Spleen (tissue), 11 donors: Measurements from ENCODE around the gene TEX13A. TPM values are rescaled to one million over a fixed set of nuclear protein-coding genes. Genes with fewer than 3 reads are reported as not detected.

ENCODE experiments used
- DNase-seq: peaks from one replicate; pipeline ENCODE4 v3.0.0-alpha.2; 2020
- H3K27ac ChIP-seq, 8 donors: fragments of 200-600 bp; sonication (generic) in 7 of 8; 1 replicate in 4 of 8; 2 replicates in 4 of 8; pipeline versions ENCODE4 v1.5.0 to v1.8.0; 2016 to 2021; ENCODE audit warnings: inconsistent platforms in 4 of 8, mild to moderate bottlenecking in 4 of 8, moderate library complexity in 1 of 8
- H3K27me3 ChIP-seq, 7 donors: fragments of 200-600 bp; sonication (generic) in 6 of 7; replicated peaks in 1 of 7; 1 replicate in 4 of 7; 2 replicates in 3 of 7; pipeline versions ENCODE4 v1.5.0 to v1.8.0; 2016 to 2021; ENCODE audit warnings: inconsistent platforms in 3 of 7, mild to moderate bottlenecking in 1 of 7
- H3K36me3 ChIP-seq, 6 donors: fragments of 200-600 bp; sonication (generic) in 5 of 6; 1 replicate in 4 of 6; 2 replicates in 2 of 6; pipeline versions ENCODE4 v1.5.0 to v1.8.0; 2016 to 2021; ENCODE audit warnings: inconsistent platforms in 2 of 6
- H3K4me1 ChIP-seq, 6 donors: fragments of 200-600 bp; sonication (generic) in 5 of 6; 1 replicate in 3 of 6; 2 replicates in 3 of 6; pipeline versions ENCODE4 v1.5.0 to v1.8.0; 2016 to 2021; ENCODE audit warnings: inconsistent platforms in 3 of 6
- H3K4me3 ChIP-seq, 8 donors: fragments of 200-600 bp; sonication (generic) in 7 of 8; 1 replicate in 4 of 8; 2 replicates in 4 of 8; pipeline versions ENCODE4 v1.5.0 to v1.8.0; 2016 to 2021; ENCODE audit warnings: inconsistent platforms in 4 of 8, mild to moderate bottlenecking in 4 of 8, moderate library complexity in 2 of 8
- H3K9me3 ChIP-seq, 8 donors: fragments of 200-600 bp; sonication (generic) in 7 of 8; 1 replicate in 4 of 8; 2 replicates in 4 of 8; pipeline versions ENCODE4 v1.5.0 to v1.8.0; 2016 to 2021; ENCODE audit warnings: inconsistent platforms in 4 of 8
- POLR2A ChIP-seq, 3 donors: fragments of 450-650 bp; IDR thresholded peaks; one replicate each; pipeline ENCODE4 v1.5.1; 2017; ENCODE audit warnings: antibody characterized with exemption in 3 of 3, mild to moderate bottlenecking in 1 of 3
- POLR2AphosphoS5 ChIP-seq, 3 donors: sonication (generic); formaldehyde crosslinking; IDR thresholded peaks; one replicate each; pipeline ENCODE4 v1.5.1; 2017; ENCODE audit warnings: antibody characterized with exemption in 3 of 3
- WGBS, 5 donors: extraction: QIAGEN DNeasy Blood & Tissue Kit in 3 of 5; methylation state at CpG; one replicate each; pipeline versions ENCODE4 v1.1.5 to v1.1.7; 2013 to 2018; 5-methylcytosine and 5-hydroxymethylcytosine counted together
- intact Hi-C: fragments of 100-400 bp; cut with DNase I; formaldehyde crosslinking; loops from one replicate; pipeline ENCODE4 v1.15.0; 2023; ENCODE audit warnings: low total_unique reads
- polyA plus RNA-seq, 3 donors: library from polyadenylated mRNA; stranded (reverse); fragments of 200-250 nt; gene quantifications; one replicate each; pipeline ENCODE4 v1.2.1, GENCODE V29; 2013
- total RNA-seq, 7 donors: library from RNA; depleted of rRNA in 3 of 7; stranded (reverse); fragments of >200 nt in 3 of 7; fragmentation: NEBNext Ultra II Directional in 4 of 7; extraction: Animal tissue kit (Norgen Biotek cat#: 25700) in 4 of 7; gene quantifications; one replicate each; pipeline versions ENCODE4 v1.1.0 to v1.2.1, GENCODE V29; 2016 to 2021
- TF ChIP-seq, protein P1 (sequence below), 11 experiments: fragments of 200-600 bp in 7 of 11; fragments of 450-650 bp in 4 of 11; sonication (generic) in 4 of 11; IDR thresholded peaks in 8 of 11; conservative IDR thresholded peaks in 3 of 11; 1 replicate in 7 of 11; 2 replicates in 4 of 11; pipeline versions ENCODE4 v1.4.0 to v1.8.0; 2016 to 2021; ENCODE audit warnings: antibody characterized with exemption in 11 of 11, inconsistent platforms in 4 of 11, mild to moderate bottlenecking in 1 of 11
- donor health status: healthy with polysubstance abuse.
- donor health status: DM: no; HTN: no; CAD: no; lungs with moderate emphysema.
- donor health status: DM: no; HTN: no; CAD: no.
- donor health status: Bipolar disorder and iron deficiency.
- donor health status: healthy.
- donor health status: DM: no; HTN: no; CAD: no.
- donor health status: DM: yes; HTN: yes; CAD: no.

Gene TEX13A
- total and polyA plus RNA-seq, 10 donors = not detected

DNA sequence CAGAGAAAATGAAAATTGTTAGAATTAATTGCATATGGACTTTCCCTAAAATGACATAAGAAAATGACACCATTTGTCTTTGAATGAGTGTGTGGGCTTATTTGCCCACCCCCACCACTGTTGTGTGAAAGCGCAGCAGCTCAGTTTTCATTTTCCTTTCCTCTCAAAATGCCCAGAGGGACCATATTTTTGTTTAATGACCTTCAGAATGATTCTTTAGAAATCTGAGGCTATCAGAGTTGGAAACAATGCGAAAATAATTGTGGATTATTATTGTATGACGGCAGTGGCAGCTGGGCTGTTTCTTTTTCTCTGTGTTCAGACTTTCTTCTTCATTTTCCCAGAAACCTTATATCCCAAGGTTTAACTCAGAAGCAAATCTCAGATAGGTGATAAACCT, 44.6 kb upstream of the TEX13A start:
- no peaks in the 10 kb centered on the region for H3K9me3 ChIP-seq
- intact Hi-C loops = no loop called here
- TF ChIP-seq POLR2AphosphoS5 (IDR thresholded peaks at IDR 0.05) (no peak), POLR2A (IDR thresholded peaks at IDR 0.05) (no peak)
- TF ChIP-seq, protein P1, sequence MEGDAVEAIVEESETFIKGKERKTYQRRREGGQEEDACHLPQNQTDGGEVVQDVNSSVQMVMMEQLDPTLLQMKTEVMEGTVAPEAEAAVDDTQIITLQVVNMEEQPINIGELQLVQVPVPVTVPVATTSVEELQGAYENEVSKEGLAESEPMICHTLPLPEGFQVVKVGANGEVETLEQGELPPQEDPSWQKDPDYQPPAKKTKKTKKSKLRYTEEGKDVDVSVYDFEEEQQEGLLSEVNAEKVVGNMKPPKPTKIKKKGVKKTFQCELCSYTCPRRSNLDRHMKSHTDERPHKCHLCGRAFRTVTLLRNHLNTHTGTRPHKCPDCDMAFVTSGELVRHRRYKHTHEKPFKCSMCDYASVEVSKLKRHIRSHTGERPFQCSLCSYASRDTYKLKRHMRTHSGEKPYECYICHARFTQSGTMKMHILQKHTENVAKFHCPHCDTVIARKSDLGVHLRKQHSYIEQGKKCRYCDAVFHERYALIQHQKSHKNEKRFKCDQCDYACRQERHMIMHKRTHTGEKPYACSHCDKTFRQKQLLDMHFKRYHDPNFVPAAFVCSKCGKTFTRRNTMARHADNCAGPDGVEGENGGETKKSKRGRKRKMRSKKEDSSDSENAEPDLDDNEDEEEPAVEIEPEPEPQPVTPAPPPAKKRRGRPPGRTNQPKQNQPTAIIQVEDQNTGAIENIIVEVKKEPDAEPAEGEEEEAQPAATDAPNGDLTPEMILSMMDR (IDR thresholded peaks at IDR 0.05 in 8 of 11, conservative IDR thresholded peaks at IDR 0.05 in 3 of 11) = no peak
- H3K4me1 ChIP-seq = no peaks in the 10 kb centered on the region
- no peak overlapping the region for H3K4me3 ChIP-seq
- H3K36me3 ChIP-seq = no peaks in the 10 kb centered on the region
- DNase-seq = no peak
- 61 to 83% (median 68%) methylated on average over 3 of the region's 3 CpGs for WGBS, 5 donors
- no peak overlapping the region for H3K27ac ChIP-seq
- no peaks in the 10 kb centered on the region for H3K27me3 ChIP-seq

DNA sequence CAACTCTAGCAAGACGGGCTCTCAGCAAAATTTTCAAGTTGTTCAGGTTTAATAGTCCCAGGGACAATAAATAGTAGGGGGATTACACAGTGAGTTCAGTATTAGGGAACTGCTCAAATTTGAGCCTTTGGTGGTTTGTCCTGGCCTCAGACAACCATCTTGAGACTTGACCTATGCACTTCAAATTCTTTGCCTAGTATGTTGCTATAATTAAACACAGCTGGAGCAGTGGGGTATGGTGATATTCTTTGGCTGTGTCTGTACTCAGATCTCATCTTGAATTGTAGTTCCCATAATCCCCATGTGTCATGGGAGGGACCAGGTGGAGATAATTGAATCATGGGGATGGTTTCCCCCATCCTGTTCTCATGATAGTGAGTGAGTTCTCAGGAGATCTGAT, 43.3 kb upstream of the TEX13A start:
- no peak for DNase-seq
- no peaks in the 10 kb centered on the region for H3K4me1 ChIP-seq
- H3K4me3 ChIP-seq = no peak overlapping the region
- H3K27ac ChIP-seq = no peak overlapping the region
- TF ChIP-seq, protein P1 (IDR thresholded peaks at IDR 0.05 in 8 of 11, conservative IDR thresholded peaks at IDR 0.05 in 3 of 11) = no peak
- TF ChIP-seq POLR2AphosphoS5 (IDR thresholded peaks at IDR 0.05) (no peak), POLR2A (IDR thresholded peaks at IDR 0.05) (no peak)
- WGBS, 5 donors = 71 to 90% (median 85%) methylated on average over 1 of the region's 1 CpG
- intact Hi-C loops = no loop called here
- no peaks in the 10 kb centered on the region for H3K27me3 ChIP-seq
- no peaks in the 10 kb centered on the region for H3K36me3 ChIP-seq
- no peaks in the 10 kb centered on the region for H3K9me3 ChIP-seq

DNA sequence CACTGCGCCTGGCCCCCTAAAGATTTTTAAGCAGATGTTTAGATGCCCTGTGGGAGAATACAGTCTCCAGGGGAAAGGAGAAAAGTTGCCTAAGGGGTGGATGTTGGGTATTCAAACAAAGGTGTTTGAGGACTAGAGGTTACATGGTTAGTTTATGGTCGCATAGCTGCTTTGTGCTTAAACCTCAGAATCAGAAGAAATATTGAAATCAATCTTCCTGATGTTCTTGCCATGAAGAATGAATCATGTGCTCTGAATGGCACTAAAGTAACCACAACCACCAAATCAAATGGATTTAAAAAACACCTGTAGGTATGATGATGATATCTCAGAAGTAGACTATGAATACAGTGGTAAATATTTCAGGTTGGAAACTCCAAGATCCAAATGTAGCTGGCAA, 42.7 kb upstream of the TEX13A start:
- Histone ChIP-seq H3K4me3 (no peak overlapping the region), H3K36me3 (no peaks in the 10 kb centered on the region), H3K27me3 (no peaks in the 10 kb centered on the region), H3K27ac (no peak overlapping the region), H3K4me1 (no peaks in the 10 kb centered on the region), H3K9me3 (no peaks in the 10 kb centered on the region)
- DNase-seq = no peak
- TF ChIP-seq POLR2A (IDR thresholded peaks at IDR 0.05) = no peak
- TF ChIP-seq, protein P1 (IDR thresholded peaks at IDR 0.05 in 8 of 11, conservative IDR thresholded peaks at IDR 0.05 in 3 of 11) = no peak
- no peak for TF ChIP-seq POLR2AphosphoS5 (IDR thresholded peaks at IDR 0.05)
- WGBS, 5 donors = 55 to 98% (median 85%) methylated on average over 2 of the region's 2 CpGs
- intact Hi-C loops = no loop called here

DNA sequence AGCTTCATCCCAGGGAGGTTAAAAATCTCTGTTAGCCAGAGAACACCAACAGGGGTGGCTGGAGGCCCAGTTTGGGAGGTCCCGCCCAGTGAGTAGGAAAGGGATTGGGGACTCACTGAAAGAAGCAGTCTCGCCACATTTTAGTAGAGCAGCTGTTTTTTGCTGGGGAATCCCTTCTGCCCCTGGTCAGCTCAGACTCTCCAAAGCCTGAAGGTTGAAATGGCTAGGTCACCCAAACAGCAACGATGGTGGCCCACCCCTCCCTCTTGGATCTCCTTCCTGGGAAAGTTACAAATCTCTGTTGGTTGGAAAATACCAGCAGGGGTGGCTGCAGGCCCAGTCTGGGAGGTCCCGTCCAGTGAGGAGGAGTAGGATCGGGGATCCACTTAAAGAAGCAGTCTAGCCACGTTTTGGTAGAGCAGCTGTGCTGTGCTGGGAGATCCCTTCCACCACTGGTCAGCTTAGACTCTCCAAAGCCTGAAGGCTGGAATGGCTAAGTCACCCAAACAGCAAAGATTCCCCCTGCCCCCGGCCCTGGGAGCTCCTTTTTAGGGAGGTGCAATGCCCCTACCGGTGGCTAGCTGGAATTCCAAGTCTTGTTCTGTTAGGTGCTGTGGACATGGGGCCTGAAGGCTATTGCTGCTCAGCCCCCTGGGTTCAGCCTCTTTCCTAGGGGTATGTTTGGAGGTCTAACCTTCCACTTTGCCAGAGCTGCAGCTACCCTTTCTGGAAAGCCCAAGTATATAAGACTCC, 40.0 kb upstream of the TEX13A start:
- no peak for DNase-seq
- Histone ChIP-seq H3K27ac (no peak overlapping the region), H3K9me3 (no peaks in the 10 kb centered on the region), H3K27me3 (no peaks in the 10 kb centered on the region), H3K4me1 (no peaks in the 10 kb centered on the region), H3K36me3 (no peaks in the 10 kb centered on the region), H3K4me3 (no peak overlapping the region)
- intact Hi-C loops = no loop called here
- TF ChIP-seq, protein P1 (IDR thresholded peaks at IDR 0.05 in 8 of 11, conservative IDR thresholded peaks at IDR 0.05 in 3 of 11) = no peak
- no peak for TF ChIP-seq POLR2AphosphoS5 (IDR thresholded peaks at IDR 0.05)
- no peak for TF ChIP-seq POLR2A (IDR thresholded peaks at IDR 0.05)
- 62 to 92% (median 72%) methylated on average over 3 to 8 of the region's 8 CpGs for WGBS, 5 donors
